Activated CD8-positive, alpha-beta T cell treated with anti-CD3 and anti-CD28 coated beads for 36 hours (primary cell): Measurements from ENCODE around the gene TMCO5A. TPM values are rescaled to one million over a fixed set of nuclear protein-coding genes. Genes with fewer than 3 reads are reported as not detected.

ENCODE experiments used
- ATAC-seq: fragments of 200-7000 bp; cut with Tn5 transposase; one replicate; pipeline ENCODE4 v1.10.0; 2021; ENCODE audit warnings: mild to moderate bottlenecking, moderate library complexity
- CTCF ChIA-PET: fragments of 350-600 bp; sonication (Branson Sonifier 250); formaldehyde crosslinking; loops from one replicate; lab custom pipeline; 2021; ENCODE audit warnings: antibody characterized with exemption; lab: Charles Lee
- POLR2A ChIA-PET: fragments of 350-600 bp; sonication (Branson Sonifier 250); formaldehyde crosslinking; loops from one replicate; lab custom pipeline; 2021; ENCODE audit warnings: antibody characterized with exemption; lab: Charles Lee
- DNase-seq: peaks from one replicate; pipeline ENCODE4 v3.0.0-alpha.2; 2020
- H3K27ac Mint-ChIP-seq: one replicate; pipeline ENCODE4 v1.8.0; 2021; ENCODE audit warnings: mild to moderate bottlenecking, mixed read lengths
- H3K27me3 Mint-ChIP-seq: one replicate; pipeline ENCODE4 v1.8.0; 2021; ENCODE audit warnings: mixed read lengths
- H3K36me3 Mint-ChIP-seq: one replicate; pipeline ENCODE4 v1.8.0; 2021; ENCODE audit warnings: low read depth, mixed read lengths
- H3K4me1 Mint-ChIP-seq: one replicate; pipeline ENCODE4 v1.8.0; 2021; ENCODE audit warnings: low read depth, mixed read lengths
- H3K4me3 Mint-ChIP-seq: one replicate; pipeline ENCODE4 v1.8.0; 2021; ENCODE audit warnings: mild to moderate bottlenecking, moderate library complexity, mixed read lengths
- H3K9me3 Mint-ChIP-seq: one replicate; pipeline ENCODE4 v1.8.0; 2021; ENCODE audit warnings: mixed read lengths
- intact Hi-C: fragments of 100-400 bp; cut with micrococcal nuclease; formaldehyde crosslinking; loops from one replicate; pipeline ENCODE4 v1.10.0; 2022
- total RNA-seq, 2 experiments: library from RNA; stranded (reverse); gene quantifications; one replicate each; pipeline ENCODE4 v1.2.3, GENCODE V29; 2021
- TF ChIP-seq, protein P1 (sequence below): fragments of 200-600 bp; IDR thresholded peaks from one replicate; pipeline ENCODE4 v1.8.0; 2022; ENCODE audit warnings: antibody characterized with exemption, mild to moderate bottlenecking

TMCO5A gene
- total RNA-seq, 2 experiments from 2014 or later = not detected

DNA sequence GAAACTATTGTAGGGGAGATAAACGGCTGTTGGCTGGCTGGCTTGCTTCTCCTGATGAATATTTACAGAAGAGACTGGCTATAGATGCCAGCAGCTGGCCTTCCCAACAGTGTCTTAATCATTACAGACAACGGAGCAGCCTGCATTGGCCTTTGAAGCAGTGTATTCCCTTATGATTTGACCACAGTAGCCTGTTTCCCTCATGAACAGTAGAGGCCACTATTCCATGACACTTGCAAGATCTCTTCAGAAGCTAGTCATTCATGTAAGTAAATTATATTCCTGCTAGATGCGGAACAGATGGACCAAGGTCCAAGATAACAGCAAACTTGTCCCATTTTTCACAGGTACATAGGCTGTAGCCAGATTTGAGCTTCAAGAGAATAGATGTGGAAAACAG lies 47.3 kb downstream of the TMCO5A start:
- no peaks in the 10 kb centered on the region for H3K4me1 Mint-ChIP-seq
- ATAC-seq = no peak
- DNase-seq = no peak
- no peak overlapping the region for H3K4me3 Mint-ChIP-seq
- CTCF ChIA-PET = interaction anchor here (1.6 kb wide), 1 partner anchor 13 kb away, joined by 4 read pairs; no protein-coding TSS in a partner anchor
- intact Hi-C loops = no loop called here
- H3K9me3 Mint-ChIP-seq = no peaks in the 10 kb centered on the region
- TF ChIP-seq, protein P1, sequence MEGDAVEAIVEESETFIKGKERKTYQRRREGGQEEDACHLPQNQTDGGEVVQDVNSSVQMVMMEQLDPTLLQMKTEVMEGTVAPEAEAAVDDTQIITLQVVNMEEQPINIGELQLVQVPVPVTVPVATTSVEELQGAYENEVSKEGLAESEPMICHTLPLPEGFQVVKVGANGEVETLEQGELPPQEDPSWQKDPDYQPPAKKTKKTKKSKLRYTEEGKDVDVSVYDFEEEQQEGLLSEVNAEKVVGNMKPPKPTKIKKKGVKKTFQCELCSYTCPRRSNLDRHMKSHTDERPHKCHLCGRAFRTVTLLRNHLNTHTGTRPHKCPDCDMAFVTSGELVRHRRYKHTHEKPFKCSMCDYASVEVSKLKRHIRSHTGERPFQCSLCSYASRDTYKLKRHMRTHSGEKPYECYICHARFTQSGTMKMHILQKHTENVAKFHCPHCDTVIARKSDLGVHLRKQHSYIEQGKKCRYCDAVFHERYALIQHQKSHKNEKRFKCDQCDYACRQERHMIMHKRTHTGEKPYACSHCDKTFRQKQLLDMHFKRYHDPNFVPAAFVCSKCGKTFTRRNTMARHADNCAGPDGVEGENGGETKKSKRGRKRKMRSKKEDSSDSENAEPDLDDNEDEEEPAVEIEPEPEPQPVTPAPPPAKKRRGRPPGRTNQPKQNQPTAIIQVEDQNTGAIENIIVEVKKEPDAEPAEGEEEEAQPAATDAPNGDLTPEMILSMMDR = no peak
- peaks cover 4% of the 10 kb centered on the region for H3K27me3 Mint-ChIP-seq
- H3K27ac Mint-ChIP-seq = no peak overlapping the region
- POLR2A ChIA-PET = no interaction called here
- H3K36me3 Mint-ChIP-seq = no peaks in the 10 kb centered on the region

DNA sequence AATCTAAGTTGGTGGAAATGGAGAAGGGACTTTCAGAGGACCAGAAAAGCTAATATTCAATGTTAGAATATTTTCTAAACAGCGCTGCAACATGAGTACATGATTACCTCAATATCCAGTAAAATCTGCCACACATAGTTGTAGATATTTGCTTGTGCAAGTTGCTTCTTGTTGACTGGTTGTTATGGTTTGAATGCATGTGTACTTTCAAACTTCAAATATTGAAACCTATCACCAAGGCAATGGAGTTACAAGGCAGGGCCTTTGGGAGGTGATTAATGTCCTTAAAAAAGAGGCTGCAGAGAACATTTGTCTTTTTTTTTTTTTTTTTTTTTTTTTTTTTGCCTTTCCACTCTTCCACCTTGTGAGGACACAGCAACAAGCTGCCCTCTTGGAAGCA lies 49.9 kb downstream of the TMCO5A start:
- TF ChIP-seq, protein P1 = no peak
- Mint-ChIP-seq H3K27me3 (peaks cover 5% of the 10 kb centered on the region), H3K36me3 (no peaks in the 10 kb centered on the region), H3K27ac (no peak overlapping the region), H3K4me3 (no peak overlapping the region), H3K9me3 (peaks cover 6% of the 10 kb centered on the region), H3K4me1 (no peaks in the 10 kb centered on the region)
- DNase-seq (no peak), ATAC-seq (no peak)
- CTCF ChIA-PET = interaction anchor here (0.8 to 1.1 kb wide), 2 partner anchors 10 to 184 kb away, joined by 3 read pairs; no protein-coding TSS in a partner anchor
- POLR2A ChIA-PET = no interaction called here
- intact Hi-C loops = no loop called here

GRCh38 chr15:37995461-37996347 lies 61.3 kb downstream of the TMCO5A start:
- Mint-ChIP-seq H3K4me3 (no peak overlapping the region), H3K4me1 (no peaks in the 10 kb centered on the region), H3K27me3 (peaks cover 13% of the 10 kb centered on the region), H3K36me3 (no peaks in the 10 kb centered on the region), H3K9me3 (peaks cover 10% of the 10 kb centered on the region), H3K27ac (no peak overlapping the region)
- ChIA-PET POLR2A (no interaction called here), CTCF (interaction anchor here (0.8 to 2.4 kb wide), 7 partner anchors 14 to 424 kb away, joined by 3 to 7 read pairs (median 4); no protein-coding TSS in a partner anchor)
- no peak for ATAC-seq
- no peak for DNase-seq
- intact Hi-C loops = loop anchor here (5.0 kb wide), 1 partner anchor 357 kb away; no protein-coding TSS in a partner anchor
- TF ChIP-seq, protein P1 = peak; percentile 55
